ENCODE measurements around the gene SLFN5.
"Not testable (repeated sequence)": the region's sequence is repeated elsewhere in the genome, so short reads cannot be mapped to it uniquely, and the experiment has no call there.

Gene SLFN5

DNA sequence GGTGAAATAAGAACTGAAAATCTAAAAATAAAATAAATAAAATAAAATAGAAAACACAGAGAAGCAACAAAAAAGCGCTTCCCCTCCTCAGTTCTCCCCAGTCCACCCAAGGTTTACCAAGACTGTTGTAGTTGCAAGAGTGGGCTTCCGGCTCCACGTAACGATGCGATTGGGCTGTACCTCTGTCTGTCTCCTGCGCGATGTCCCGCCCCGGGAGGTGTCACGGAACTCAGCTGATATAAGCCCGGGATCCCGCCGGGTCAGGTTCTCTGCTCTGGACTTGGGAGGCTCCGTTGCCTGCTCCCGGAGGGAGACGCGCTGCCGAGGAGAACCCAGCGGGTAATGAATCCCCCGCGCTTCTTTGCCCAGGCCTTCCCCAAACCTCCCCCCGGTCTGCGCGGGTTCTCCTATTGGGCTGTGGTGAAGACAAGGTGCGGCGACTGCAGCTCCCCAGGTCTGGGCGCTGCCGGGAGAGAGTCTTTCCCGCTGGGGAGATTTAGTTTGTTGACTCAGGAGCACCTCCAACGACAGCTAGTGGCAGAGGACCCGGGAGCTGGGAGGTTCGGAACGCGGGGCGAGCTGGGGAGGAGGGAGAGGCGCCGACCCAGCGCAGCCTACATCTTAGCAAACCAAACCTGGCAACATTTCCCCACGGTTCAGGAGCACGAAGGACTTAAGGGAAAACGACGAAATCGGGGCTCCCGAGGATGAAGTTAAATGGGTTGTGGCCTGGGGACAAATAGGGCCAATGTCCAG, at the start of gene SLFN5:
Gene SLFN5 (plus strand): TSS at position 268 of the 756 bp plus-strand sequence. CDS start 15,619 bp downstream, outside the sequence.
- H3K27me3 Mint-ChIP-seq = no peaks in the 10 kb centered on the region
- peaks cover 71% of the 10 kb centered on the region for H3K4me1 Mint-ChIP-seq
- peak within 1 kb of the TSS; percentile 99 for H3K27ac Mint-ChIP-seq (ENCODE audit: low read depth)
- peaks cover 59% of the 10 kb centered on the region for H3K36me3 Mint-ChIP-seq (ENCODE audit: insufficient read depth)
- no peaks in the 10 kb centered on the region for H3K9me3 Mint-ChIP-seq
- DNase-seq (ENCODE audit: low spot score in 2 of 2) = peak; percentile 90 to 93
- peak; percentile 80 for ATAC-seq (replicated peaks; ENCODE audit: extremely low read depth, poor library complexity, severe bottlenecking)
- peak within 1 kb of the TSS; percentile 99 for H3K4me3 Mint-ChIP-seq

DNA sequence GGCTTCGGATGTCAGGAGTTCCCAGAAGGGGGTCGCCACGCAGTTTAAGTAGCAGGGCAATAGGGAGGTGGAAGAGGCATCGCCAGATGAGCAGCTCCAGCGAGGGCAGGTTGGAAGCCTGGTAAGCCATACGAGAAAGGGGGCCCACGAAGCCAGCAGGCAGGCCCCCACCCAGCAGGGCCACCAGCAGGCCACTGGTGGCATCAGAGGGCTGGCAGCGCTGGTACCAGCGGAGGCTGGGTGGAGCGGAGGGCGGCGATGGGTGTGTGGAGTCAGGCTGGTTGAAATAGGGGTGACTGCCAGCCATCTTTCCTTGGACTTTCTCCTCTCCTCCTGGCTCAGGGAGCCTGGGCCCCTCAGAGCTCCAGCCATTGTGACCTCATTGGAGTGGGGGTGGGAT, 48.9 kb upstream of the SLFN5 start, which contains the start of gene SLC35G3:
Gene SLC35G3 (minus strand): TSS at position 393 of the 400 bp plus-strand sequence. CDS start 86 bp downstream, at position 307.
- H3K27me3 Mint-ChIP-seq; ATAC-seq (replicated peaks; ENCODE audit: extremely low read depth, poor library complexity, severe bottlenecking); H3K36me3 Mint-ChIP-seq (ENCODE audit: insufficient read depth); H3K4me3 Mint-ChIP-seq; H3K27ac Mint-ChIP-seq (ENCODE audit: low read depth); H3K9me3 Mint-ChIP-seq; DNase-seq (ENCODE audit: low spot score in 2 of 2): not testable (repeated sequence)
- H3K4me1 Mint-ChIP-seq = peaks cover 14% of the 10 kb centered on the region

DNA sequence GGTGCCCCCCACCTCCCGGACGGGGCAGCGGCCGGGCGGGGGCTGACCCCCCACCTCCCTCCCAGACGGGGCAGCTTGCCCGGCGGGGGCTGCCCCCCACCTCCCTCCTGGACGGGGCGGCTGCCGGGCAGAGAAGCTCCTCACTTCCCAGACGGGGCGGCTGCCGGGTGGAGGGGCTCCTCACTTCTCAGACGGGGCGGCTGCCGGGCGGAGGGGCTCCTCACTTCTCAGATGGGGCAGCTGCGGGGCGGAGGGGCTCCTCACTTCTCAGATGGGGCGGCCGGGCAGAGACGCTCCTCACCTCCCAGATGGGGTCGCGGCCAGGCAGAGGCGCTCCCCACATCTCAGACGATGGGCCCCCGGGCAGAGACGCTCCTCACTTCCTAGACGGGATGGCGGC, 47.8 kb upstream of the SLFN5 start:
- H3K4me1 Mint-ChIP-seq = peaks cover 14% of the 10 kb centered on the region
- H3K27ac Mint-ChIP-seq (ENCODE audit: low read depth); ATAC-seq (replicated peaks; ENCODE audit: extremely low read depth, poor library complexity, severe bottlenecking); H3K9me3 Mint-ChIP-seq; H3K36me3 Mint-ChIP-seq (ENCODE audit: insufficient read depth); H3K4me3 Mint-ChIP-seq; DNase-seq (ENCODE audit: low spot score in 2 of 2); H3K27me3 Mint-ChIP-seq: not testable (repeated sequence)

DNA sequence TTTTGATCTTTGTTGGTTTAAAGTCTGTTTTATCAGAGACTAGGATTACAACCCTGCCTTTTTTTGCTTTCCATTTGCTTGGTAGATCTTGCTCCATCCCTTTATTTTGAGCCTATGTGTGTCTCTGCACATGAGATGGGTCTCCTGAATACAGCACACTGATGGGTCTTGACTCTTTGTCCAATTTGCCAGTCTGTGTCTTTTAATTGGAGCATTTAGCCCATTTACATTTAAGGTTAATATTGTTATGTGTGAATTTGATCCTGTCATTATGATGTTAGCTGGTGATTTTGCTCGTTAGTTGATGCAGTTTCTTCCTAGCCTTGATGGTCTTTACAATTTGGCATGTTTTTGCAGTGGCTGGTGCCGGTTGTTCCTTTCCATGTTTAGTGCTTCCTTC, 40.3 kb upstream of the SLFN5 start:
- H3K9me3 Mint-ChIP-seq; H3K27me3 Mint-ChIP-seq; DNase-seq (ENCODE audit: low spot score in 2 of 2); ATAC-seq (replicated peaks; ENCODE audit: extremely low read depth, poor library complexity, severe bottlenecking); H3K27ac Mint-ChIP-seq (ENCODE audit: low read depth); H3K4me3 Mint-ChIP-seq; H3K36me3 Mint-ChIP-seq (ENCODE audit: insufficient read depth): not testable (repeated sequence)
- H3K4me1 Mint-ChIP-seq = peaks cover 11% of the 10 kb centered on the region

DNA sequence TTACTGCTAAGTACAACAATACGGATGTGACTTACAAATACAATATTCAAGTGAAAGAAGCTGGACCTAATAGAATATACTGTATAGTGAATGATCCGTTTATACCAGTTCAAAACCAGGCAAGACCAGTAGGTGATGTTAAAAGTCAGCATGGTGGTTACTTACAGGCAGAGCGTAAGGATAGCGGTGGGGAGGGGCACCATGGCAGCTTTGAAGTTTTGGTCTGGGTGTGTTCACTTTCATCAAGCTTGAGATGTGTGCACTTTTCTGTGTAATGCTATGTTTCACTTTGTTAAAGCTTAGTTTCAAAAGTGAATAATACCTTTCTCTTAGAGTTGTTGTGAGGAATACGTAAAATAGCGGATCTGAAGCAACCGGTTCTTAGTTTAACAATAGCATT, 32.1 kb upstream of the SLFN5 start:
- H3K4me1 Mint-ChIP-seq = peaks cover 63% of the 10 kb centered on the region
- DNase-seq (ENCODE audit: low spot score in 2 of 2) (no peak), ATAC-seq (replicated peaks; ENCODE audit: extremely low read depth, poor library complexity, severe bottlenecking) (no peak)
- H3K27ac Mint-ChIP-seq (ENCODE audit: low read depth) = no peak overlapping the region
- peaks cover 5% of the 10 kb centered on the region for H3K36me3 Mint-ChIP-seq (ENCODE audit: insufficient read depth)
- H3K9me3 Mint-ChIP-seq = peaks cover 6% of the 10 kb centered on the region
- H3K4me3 Mint-ChIP-seq = no peak overlapping the region
- H3K27me3 Mint-ChIP-seq = no peaks in the 10 kb centered on the region

DNA sequence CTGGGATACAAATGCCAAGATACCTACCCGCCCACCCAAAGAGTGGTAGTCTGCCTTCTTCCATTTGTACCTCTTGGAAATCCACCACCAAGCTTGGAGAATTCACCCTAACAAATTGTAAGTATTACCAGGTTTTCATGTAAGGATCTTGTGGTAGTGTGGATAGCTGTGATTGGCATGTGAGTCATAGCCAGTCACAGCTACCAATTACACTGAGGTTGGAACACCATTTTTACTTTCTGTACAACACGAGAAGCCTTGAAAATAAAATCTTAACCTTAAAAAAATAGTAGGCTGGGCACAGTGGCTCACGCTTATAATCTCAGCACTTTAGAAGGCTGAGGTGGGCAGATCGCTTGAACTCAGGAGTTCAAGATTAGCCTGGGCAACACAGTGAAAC, 30.2 kb upstream of the SLFN5 start:
- no peak for DNase-seq (ENCODE audit: low spot score in 2 of 2)
- H3K4me1 Mint-ChIP-seq = peaks cover 73% of the 10 kb centered on the region
- H3K4me3 Mint-ChIP-seq = peak overlapping the region; percentile 54
- peaks cover 11% of the 10 kb centered on the region for H3K9me3 Mint-ChIP-seq
- H3K36me3 Mint-ChIP-seq (ENCODE audit: insufficient read depth) = peaks cover 7% of the 10 kb centered on the region
- H3K27me3 Mint-ChIP-seq = no peaks in the 10 kb centered on the region
- H3K27ac Mint-ChIP-seq (ENCODE audit: low read depth) = peak overlapping the region; percentile 90
- no peak for ATAC-seq (replicated peaks; ENCODE audit: extremely low read depth, poor library complexity, severe bottlenecking)

DNA sequence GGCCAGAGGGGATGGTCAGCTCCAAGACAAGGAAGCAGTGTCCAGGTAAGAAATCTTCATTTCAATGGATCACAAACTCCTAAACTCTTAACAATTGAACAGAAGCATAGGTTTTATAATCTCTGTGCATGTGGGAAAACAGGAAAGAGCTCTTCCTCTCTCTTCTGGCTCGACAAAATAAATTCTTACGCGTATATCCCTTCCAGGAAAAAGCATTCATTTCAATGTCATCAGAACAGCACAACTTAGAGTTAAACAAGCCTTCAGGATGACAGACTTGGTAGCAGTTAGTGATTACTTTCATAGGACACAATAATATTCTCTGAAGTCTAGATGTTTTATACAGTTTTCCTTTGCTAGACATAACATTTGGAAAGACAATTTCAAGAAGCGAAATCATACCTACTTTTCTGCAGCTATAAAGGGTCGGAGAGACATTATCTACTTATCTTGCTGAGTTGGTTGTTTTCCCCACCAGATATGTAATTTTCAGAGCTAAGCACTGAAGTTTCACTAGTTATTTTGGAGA, 29.4 kb upstream of the SLFN5 start:
- Mint-ChIP-seq H3K36me3 (ENCODE audit: insufficient read depth) (peaks cover 10% of the 10 kb centered on the region), H3K4me1 (peaks cover 77% of the 10 kb centered on the region), H3K4me3 (peak overlapping the region; percentile 54), H3K27me3 (no peaks in the 10 kb centered on the region), H3K9me3 (peaks cover 11% of the 10 kb centered on the region), H3K27ac (ENCODE audit: low read depth) (peak overlapping the region; percentile 90)
- ATAC-seq (replicated peaks; ENCODE audit: extremely low read depth, poor library complexity, severe bottlenecking) = no peak
- no peak for DNase-seq (ENCODE audit: low spot score in 2 of 2)

DNA sequence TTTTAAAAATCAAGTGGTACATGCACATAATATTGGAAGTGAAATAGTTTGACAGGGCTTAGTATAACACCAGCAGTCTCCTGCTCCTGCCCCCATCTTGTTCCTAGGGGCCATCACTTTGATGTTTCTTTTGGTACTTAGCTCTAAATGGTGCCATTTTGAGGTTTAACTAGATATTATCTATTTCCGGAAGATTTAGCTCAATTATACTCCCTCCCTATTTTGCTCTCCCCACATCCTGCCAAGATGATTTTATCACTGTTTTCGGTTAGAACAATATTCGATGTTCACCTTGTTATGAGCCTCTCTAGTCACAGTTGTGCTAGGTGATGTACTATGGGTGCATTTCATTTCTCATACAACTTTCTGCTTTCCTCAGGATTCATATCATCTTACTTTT, 28.7 kb upstream of the SLFN5 start:
- H3K4me3 Mint-ChIP-seq = peak overlapping the region; percentile 54
- H3K9me3 Mint-ChIP-seq = peaks cover 11% of the 10 kb centered on the region
- H3K4me1 Mint-ChIP-seq = peaks cover 81% of the 10 kb centered on the region
- ATAC-seq (replicated peaks; ENCODE audit: extremely low read depth, poor library complexity, severe bottlenecking) = peak; percentile 87
- DNase-seq (ENCODE audit: low spot score in 2 of 2) = peak in 1 of 2 donors; percentile 55
- peak overlapping the region; percentile 90 for H3K27ac Mint-ChIP-seq (ENCODE audit: low read depth)
- H3K27me3 Mint-ChIP-seq = no peaks in the 10 kb centered on the region
- H3K36me3 Mint-ChIP-seq (ENCODE audit: insufficient read depth) = peaks cover 11% of the 10 kb centered on the region

DNA sequence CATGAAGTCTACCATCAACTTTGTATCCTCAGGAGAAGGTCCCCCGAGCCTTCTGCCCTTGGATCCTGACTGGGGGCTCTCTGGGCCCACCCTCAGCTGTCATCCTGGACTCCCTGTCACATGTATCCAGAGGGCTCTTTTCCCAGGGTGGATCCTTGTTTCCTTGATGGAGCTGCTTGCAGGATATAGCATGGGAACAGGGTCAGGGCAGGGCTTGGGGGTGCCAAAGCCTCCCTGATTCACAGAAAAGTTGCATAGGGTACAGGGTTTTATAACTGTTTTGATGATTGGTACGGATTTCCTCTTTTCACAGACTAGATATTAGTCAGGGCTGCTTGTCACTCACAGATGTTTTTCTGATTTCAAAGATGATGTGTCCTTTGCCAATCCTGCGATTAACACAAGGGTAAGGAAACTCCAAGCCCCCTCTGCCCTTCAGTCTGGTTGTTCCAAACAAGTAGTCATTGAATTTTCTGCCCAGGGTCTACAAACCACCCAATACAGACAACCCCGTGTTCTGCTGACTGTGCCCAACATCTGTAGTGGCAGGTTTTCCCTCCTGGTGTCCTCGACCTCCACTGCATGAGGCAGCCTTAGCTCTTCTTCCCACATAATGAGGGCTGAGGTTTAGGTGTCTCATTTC, 28.1 kb upstream of the SLFN5 start:
- H3K36me3 Mint-ChIP-seq (ENCODE audit: insufficient read depth) = peaks cover 11% of the 10 kb centered on the region
- peak overlapping the region; percentile 54 for H3K4me3 Mint-ChIP-seq
- peak in 1 of 2 donors; percentile 16 for DNase-seq (ENCODE audit: low spot score in 2 of 2)
- H3K27ac Mint-ChIP-seq (ENCODE audit: low read depth) = peak overlapping the region; percentile 90
- peak; percentile 46 for ATAC-seq (replicated peaks; ENCODE audit: extremely low read depth, poor library complexity, severe bottlenecking)
- peaks cover 11% of the 10 kb centered on the region for H3K9me3 Mint-ChIP-seq
- no peaks in the 10 kb centered on the region for H3K27me3 Mint-ChIP-seq
- peaks cover 80% of the 10 kb centered on the region for H3K4me1 Mint-ChIP-seq

DNA sequence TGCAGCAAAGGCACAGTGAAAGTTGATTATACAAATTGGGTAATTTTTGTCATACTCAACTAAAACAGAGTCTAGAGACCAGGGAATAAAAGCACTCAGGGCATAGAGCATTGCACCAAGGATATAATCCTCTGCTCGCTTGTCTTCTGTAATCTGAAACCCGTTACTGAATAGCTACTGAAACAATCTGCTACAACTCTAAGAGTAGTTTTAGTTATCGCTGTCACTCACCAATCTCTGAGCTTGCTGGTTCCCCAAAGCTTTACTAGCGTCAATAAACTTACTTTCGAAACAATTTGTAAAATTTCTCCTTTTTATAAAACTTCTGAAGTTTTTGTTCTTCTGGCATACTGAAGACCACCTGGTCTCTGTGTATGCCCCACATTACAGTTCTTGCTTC, 25.8 kb upstream of the SLFN5 start:
- H3K4me3 Mint-ChIP-seq = no peak overlapping the region
- ATAC-seq (replicated peaks; ENCODE audit: extremely low read depth, poor library complexity, severe bottlenecking) (no peak), DNase-seq (ENCODE audit: low spot score in 2 of 2) (no peak)
- peaks cover 13% of the 10 kb centered on the region for H3K36me3 Mint-ChIP-seq (ENCODE audit: insufficient read depth)
- peak overlapping the region; percentile 69 for H3K27ac Mint-ChIP-seq (ENCODE audit: low read depth)
- H3K27me3 Mint-ChIP-seq = no peaks in the 10 kb centered on the region
- H3K9me3 Mint-ChIP-seq = peaks cover 5% of the 10 kb centered on the region
- peaks cover 68% of the 10 kb centered on the region for H3K4me1 Mint-ChIP-seq

DNA sequence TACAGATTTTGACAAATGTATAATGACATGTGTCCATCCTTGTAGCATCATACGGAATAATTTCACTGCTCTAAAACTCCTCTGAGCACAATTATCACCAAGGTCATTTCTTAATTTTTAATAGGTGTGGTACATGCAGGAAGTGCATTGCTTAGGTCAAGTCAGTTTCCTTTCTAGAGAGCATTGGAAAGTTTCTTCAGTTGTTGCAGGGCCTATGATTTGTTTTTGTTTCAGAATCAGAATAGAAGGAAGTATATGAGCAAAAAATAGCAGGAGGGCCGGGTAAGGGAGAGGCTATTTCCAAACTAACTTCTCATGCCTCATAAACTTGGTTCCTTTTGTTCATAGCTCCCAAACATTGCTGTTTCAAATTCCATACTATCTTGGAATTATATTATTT, 24.0 kb upstream of the SLFN5 start:
- peak overlapping the region; percentile 56 for H3K4me3 Mint-ChIP-seq
- DNase-seq (ENCODE audit: low spot score in 2 of 2) (no peak), ATAC-seq (replicated peaks; ENCODE audit: extremely low read depth, poor library complexity, severe bottlenecking) (no peak)
- peaks cover 56% of the 10 kb centered on the region for H3K4me1 Mint-ChIP-seq
- peaks cover 13% of the 10 kb centered on the region for H3K36me3 Mint-ChIP-seq (ENCODE audit: insufficient read depth)
- no peaks in the 10 kb centered on the region for H3K27me3 Mint-ChIP-seq
- H3K27ac Mint-ChIP-seq (ENCODE audit: low read depth) = peak overlapping the region; percentile 88
- H3K9me3 Mint-ChIP-seq = peaks cover 10% of the 10 kb centered on the region

DNA sequence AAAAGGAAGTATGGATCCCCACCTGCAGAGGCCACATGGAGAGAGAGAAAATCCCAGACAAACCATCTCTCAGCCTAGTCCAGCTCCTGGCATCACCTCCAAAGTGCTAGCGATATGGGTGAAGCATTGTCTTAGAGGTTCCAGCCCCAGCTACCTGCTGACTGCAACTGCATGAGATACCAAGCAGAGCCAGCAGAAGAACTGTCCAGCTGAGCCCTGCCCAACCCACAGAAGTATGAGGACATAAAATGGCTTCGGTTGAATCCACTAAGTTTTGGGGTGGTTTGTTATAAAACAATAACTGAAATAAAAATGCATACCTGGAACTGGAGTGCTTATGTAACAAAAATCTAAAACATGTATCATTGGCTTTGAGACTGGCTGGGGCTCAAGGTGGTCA, 20.4 kb upstream of the SLFN5 start:
- no peak overlapping the region for H3K4me3 Mint-ChIP-seq
- no peak for ATAC-seq (replicated peaks; ENCODE audit: extremely low read depth, poor library complexity, severe bottlenecking)
- H3K27ac Mint-ChIP-seq (ENCODE audit: low read depth) = no peak overlapping the region

DNA sequence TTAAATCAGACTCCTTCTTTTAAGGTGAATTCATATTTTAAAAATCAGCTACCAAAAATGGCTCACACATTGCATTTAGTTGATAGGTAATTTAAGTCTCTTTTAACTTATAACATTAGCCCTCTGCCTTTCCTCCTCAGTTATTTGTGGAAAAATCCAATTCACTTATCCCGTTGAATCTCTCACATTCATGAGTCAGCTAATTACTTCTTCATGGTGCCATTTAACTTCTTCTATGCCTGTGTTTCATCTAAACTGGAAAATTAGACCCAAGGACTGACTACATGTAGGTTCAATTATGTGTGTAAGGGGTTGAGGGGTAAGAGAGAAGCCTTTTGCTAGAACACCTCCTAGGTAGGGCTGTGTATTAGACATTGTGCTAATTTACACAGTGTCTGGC, 18.4 kb upstream of the SLFN5 start:
- DNase-seq (ENCODE audit: low spot score in 2 of 2) = no peak
- H3K4me3 Mint-ChIP-seq = no peak overlapping the region
- no peak overlapping the region for H3K27ac Mint-ChIP-seq (ENCODE audit: low read depth)
- peaks cover 2% of the 10 kb centered on the region for H3K36me3 Mint-ChIP-seq (ENCODE audit: insufficient read depth)
- H3K27me3 Mint-ChIP-seq = no peaks in the 10 kb centered on the region
- H3K4me1 Mint-ChIP-seq = peaks cover 24% of the 10 kb centered on the region
- peaks cover 5% of the 10 kb centered on the region for H3K9me3 Mint-ChIP-seq
- no peak for ATAC-seq (replicated peaks; ENCODE audit: extremely low read depth, poor library complexity, severe bottlenecking)

More for the DNA sequence above, 20.4 kb upstream of the SLFN5 start:
- Mint-ChIP-seq H3K9me3 (peaks cover 5% of the 10 kb centered on the region), H3K27me3 (no peaks in the 10 kb centered on the region), H3K4me1 (peaks cover 35% of the 10 kb centered on the region), H3K36me3 (ENCODE audit: insufficient read depth) (peaks cover 7% of the 10 kb centered on the region)
- DNase-seq (ENCODE audit: low spot score in 2 of 2) = no peak

Data from central memory CD8-positive, alpha-beta T cell (primary cell).